GM19455 (cell line): ENCODE data around the gene VLDLR.
"Not testable (repeated sequence)": the region's sequence is repeated elsewhere in the genome, so short reads cannot be mapped to it uniquely, and the experiment has no call there.

Source experiments
- ATAC-seq: cut with Tn5 transposase; IDR thresholded peaks from one replicate; pipeline ENCODE4 v1.9.1; 2021; ENCODE audit not compliant: unreplicated experiment

VLDLR gene

GRCh38 chr9:2707256-2707655, 85.7 kb downstream of the VLDLR start:
- ATAC-seq = not testable (repeated sequence)
